ENCODE measurements around the gene KIF18B. TPM values are rescaled to one million over a fixed set of nuclear protein-coding genes. Genes with fewer than 3 reads are reported as not detected.

KIF18B gene
- total and polyA plus RNA-seq, 11 donors, result 0.06 to 5.4 (median 0.30) TPM; not detected in 1

- ATAC-seq, result no peak
These were observed 6.8 kb downstream of the KIF18B start for GRCh38 chr17:44940768-44941167.

DNA sequence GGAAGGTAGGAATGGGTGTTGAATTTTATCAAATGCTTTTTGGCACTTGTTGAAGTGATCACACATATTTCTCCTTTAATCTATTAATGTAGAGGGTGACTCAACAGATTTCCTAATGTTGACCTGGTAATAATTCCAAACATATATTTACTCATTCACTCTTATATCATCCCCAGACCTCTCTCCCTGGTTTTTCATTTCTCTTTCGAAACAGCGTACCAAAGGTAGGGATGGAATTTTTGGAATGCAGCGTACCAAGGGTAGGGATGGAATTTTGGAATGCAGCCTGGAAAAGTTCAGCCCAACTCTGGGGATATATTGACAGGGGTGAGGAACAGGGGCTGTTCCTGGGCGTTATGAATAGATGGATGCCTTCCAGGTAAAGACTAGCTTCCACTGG is 7.3 kb downstream of the KIF18B start:
- H3K4me1 ChIP-seq, result peaks cover 0 to 15% (median 0%) of the 10 kb centered on the region in 12 donors
- DNase-seq, result no peak
- H3K27me3 ChIP-seq, result no peaks in the 10 kb centered on the region
- intact Hi-C loops (cut with DNase I), result no loop called here
- TF ChIP-seq POLR2A (IDR thresholded peaks at IDR 0.05), result no peak
- TF ChIP-seq, protein P1, sequence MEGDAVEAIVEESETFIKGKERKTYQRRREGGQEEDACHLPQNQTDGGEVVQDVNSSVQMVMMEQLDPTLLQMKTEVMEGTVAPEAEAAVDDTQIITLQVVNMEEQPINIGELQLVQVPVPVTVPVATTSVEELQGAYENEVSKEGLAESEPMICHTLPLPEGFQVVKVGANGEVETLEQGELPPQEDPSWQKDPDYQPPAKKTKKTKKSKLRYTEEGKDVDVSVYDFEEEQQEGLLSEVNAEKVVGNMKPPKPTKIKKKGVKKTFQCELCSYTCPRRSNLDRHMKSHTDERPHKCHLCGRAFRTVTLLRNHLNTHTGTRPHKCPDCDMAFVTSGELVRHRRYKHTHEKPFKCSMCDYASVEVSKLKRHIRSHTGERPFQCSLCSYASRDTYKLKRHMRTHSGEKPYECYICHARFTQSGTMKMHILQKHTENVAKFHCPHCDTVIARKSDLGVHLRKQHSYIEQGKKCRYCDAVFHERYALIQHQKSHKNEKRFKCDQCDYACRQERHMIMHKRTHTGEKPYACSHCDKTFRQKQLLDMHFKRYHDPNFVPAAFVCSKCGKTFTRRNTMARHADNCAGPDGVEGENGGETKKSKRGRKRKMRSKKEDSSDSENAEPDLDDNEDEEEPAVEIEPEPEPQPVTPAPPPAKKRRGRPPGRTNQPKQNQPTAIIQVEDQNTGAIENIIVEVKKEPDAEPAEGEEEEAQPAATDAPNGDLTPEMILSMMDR (IDR thresholded peaks at IDR 0.05), result no peak
- WGBS, 4 donors, result 45 to 55% (median 50%) methylated on average over 4 of the region's 4 CpGs
- ATAC-seq, result no peak
- no peaks in the 10 kb centered on the region for H3K36me3 ChIP-seq
- H3K9me3 ChIP-seq, result peaks cover 0 to 8% (median 0%) of the 10 kb centered on the region in 12 donors
- H3K27ac ChIP-seq, result peak overlapping the region in 1 of 12 donors; percentile 34
- H3K4me3 ChIP-seq, result no peak overlapping the region

More at GRCh38 chr17:44940768-44941167, 6.8 kb downstream of the KIF18B start:
- Histone ChIP-seq H3K36me3 (no peaks in the 10 kb centered on the region), H3K9me3 (peaks cover 0 to 8% (median 0%) of the 10 kb centered on the region in 12 donors), H3K4me3 (no peak overlapping the region), H3K27ac (peak overlapping the region in 1 of 12 donors; percentile 34), H3K27me3 (no peaks in the 10 kb centered on the region), H3K4me1 (peaks cover 0 to 15% (median 0%) of the 10 kb centered on the region in 12 donors)
- TF ChIP-seq, protein P1 (IDR thresholded peaks at IDR 0.05), result no peak
- TF ChIP-seq POLR2A (IDR thresholded peaks at IDR 0.05), result no peak
- DNase-seq, result no peak
- intact Hi-C loops (cut with DNase I), result no loop called here
- 47 to 76% (median 61%) methylated on average over 1 of the region's 1 CpG for WGBS, 4 donors

DNA sequence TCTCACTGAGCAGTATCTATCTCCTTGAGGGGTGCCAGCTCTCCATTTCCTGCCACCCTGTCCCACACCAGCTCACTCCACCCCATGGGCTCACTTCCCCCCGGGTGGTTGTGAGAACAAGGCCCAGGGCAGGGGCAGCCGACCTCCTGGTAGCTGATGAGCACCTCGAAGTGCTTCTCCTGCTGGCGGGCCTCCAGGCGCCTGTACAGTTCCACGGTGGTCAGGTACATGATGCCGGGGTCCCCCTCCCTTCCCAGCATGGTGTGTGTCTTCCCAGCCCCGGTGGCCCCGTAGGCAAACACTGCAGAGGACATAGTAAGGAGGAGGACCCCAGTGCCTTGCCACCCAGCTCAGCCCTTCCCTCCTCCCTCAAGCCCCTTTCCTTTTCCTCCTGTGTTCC is 12.5 kb downstream of the KIF18B start:
- Histone ChIP-seq H3K27ac (no peak overlapping the region), H3K36me3 (peaks cover 0 to 8% (median 0%) of the 10 kb centered on the region in 9 donors), H3K9me3 (peaks cover 0 to 8% (median 0%) of the 10 kb centered on the region in 12 donors), H3K4me3 (no peak overlapping the region), H3K4me1 (peaks cover 0 to 28% (median 3%) of the 10 kb centered on the region in 12 donors), H3K27me3 (no peaks in the 10 kb centered on the region)
- intact Hi-C loops (cut with DNase I), result no loop called here
- no peak for TF ChIP-seq POLR2A (IDR thresholded peaks at IDR 0.05)
- TF ChIP-seq, protein P1 (IDR thresholded peaks at IDR 0.05), result no peak
- peak in 1 of 5 donors; percentile 51 for DNase-seq
- 90 to 97% (median 94%) methylated on average over 7 to 9 of the region's 9 CpGs for WGBS, 4 donors
- ATAC-seq, result no peak

GRCh38 chr17:44934745-44935105 is 12.8 kb downstream of the KIF18B start:
- ATAC-seq, result no peak
- Histone ChIP-seq H3K4me1 (peaks cover 0 to 28% (median 2%) of the 10 kb centered on the region in 12 donors), H3K4me3 (no peak overlapping the region), H3K27ac (no peak overlapping the region), H3K36me3 (peaks cover 0 to 8% (median 0%) of the 10 kb centered on the region in 9 donors), H3K27me3 (no peaks in the 10 kb centered on the region), H3K9me3 (peaks cover 0 to 8% (median 0%) of the 10 kb centered on the region in 12 donors)
- 97 to 99% (median 98%) methylated on average over 7 to 10 of the region's 10 CpGs for WGBS, 4 donors
- TF ChIP-seq, protein P1 (IDR thresholded peaks at IDR 0.05), result no peak
- no peak for TF ChIP-seq POLR2A (IDR thresholded peaks at IDR 0.05)
- intact Hi-C loops (cut with DNase I), result no loop called here
- DNase-seq, result no peak

All from heart left ventricle (tissue), 16 donors.